DMS 273 treated with DMSO at 0.1 percent for 48 hours (cell line): ENCODE data around the gene MIGA2.

Experiments used
- DNase-seq: peaks from one replicate; lab custom pipeline; 2025; lab: John Stamatoyannopoulos, UW

The MIGA2 gene

DNA sequence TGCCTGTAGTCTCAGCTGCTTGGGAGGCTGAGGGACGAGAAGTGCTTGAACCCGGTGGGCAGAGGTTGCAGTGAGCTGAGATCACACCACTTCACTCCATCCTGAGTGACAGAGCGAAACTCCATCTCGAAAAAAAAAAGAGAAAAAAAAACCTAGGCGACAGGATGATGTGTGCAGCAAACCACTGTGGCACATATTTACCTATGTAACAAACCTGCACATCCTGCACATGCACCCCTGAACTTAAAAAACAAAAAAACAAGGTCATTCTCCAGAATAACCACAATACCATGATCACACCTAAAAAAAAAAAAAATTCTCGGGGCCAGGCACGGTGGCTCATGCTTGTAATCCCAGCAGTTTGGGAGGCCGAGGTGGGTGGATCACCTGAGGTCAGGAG lies 37.0 kb downstream of the MIGA2 start:
- no peak for DNase-seq

DNA sequence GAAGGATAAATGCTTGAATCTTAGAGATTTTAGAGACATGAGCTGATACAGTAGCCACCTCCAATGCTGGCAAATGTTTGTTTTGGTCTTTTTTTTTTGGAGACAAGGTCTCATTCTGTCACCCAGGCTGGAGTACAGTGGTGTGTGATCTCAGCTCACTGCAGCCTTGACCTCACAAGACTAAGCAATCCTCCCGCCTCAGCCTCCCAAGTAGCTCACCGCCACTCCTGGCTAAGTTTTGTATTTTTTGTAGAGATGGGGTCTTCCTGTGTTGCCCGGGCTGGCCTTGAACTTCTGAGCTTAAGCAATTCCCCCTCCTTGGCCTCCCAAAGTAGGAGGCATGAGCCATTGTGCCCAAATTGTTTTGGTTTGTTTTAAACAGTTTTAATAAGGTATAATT lies 37.7 kb downstream of the MIGA2 start:
- DNase-seq = no peak

DNA sequence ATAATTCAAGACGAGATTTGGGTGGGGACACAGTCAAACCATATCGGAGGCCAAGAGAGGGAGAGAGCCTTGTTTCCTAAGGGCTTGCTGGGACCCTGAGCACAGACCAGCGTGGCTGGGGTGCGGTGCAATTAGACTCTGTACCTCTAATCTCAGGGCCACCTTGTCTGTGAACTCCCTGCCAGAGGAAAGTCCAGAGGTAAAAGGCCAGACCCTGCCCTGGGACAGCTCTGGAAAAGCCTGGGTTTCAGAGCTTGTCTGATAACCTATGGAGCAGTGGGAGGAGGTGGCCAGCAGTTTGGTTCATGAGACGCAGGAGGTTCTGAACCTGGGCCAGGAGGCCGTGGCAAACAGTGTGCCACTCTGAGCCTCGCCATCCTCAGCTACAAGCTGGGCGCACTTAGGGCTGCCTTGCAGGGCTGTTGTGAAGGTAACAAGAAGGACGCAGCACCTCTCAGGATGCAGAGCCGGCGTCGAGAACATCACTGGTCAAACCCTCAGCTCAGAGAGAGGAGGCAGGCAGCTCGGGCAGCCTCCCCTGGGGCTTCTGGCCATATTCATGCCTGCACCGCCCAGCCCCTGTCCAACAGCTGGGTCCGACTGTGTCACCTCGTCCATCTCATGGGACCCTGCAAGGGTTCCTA lies 39.7 kb downstream of the MIGA2 start:
- no peak for DNase-seq

DNA sequence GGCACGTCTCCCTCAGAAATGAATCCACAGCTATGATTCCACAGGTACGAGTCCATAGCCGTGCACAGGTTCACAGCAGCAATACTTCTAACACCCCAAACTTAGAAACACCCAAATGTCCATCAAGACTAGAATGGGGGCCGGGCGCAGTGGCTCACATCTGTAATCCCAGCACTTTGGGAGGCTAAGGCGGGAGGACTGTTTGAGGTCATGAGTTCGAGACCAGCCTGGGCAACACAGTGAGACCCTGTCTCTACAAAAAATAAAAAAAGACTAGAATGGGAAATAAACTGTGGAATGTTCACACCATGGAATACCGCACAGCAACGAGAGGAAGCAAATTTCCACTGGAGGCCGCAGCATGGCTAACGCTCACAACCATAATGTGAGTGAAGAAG lies 40.2 kb downstream of the MIGA2 start:
- DNase-seq = no peak

DNA sequence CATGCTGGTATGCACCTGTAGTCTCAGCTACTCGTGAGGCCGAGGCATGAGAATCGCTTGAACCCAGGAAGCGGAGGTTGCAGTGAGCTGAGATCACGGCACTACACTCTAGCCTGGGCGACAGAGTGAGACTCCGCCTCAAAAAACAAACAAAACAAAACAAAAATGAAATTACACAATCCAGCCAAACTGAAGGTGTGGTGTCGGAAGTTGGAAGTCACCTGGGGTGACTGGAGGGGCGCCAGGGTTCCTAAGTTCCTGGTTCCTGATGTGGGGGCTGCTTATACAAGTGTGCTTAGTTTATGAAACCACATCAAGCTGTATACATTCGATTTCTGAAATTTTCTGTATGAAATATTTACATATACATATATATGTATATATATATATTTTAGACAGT lies 40.8 kb downstream of the MIGA2 start:
- no peak for DNase-seq

DNA sequence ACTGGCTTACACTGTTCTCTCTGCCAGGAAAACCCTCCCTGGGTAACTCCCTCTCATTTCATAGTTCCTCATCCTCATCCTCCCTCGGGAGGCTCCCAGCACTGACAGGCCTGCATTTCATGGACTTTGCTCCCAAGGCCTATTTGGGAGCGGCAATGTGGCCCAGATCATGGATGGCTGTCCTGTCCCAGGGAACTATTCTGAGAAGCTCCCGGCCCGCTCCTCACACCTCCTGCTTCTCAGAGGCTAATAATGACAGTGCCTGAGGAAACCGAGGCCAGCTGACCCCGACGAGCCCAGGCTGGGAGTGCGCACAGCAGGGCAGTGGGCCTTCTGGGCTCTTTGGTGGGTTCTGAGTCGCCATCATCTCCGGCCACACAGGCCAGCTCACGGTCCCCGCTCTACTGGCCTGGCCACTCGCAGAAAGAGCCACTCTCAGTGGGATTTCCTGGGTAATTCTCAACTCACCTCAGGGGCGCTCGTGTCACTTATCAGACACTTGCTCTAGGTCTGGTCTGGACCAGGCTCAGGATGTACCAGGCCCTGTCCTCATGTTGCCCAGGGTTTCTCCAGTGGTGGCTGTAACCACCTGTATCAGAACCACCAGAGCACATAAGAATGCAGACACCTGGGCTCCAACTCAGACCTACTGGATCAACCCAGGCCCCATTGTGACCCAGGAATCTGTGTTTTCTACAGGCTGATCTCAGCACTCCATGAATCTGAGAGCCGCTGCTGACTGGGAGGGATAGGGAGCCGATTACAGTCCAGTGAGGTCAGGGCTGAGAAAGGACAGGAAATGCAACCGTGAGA lies 42.5 kb downstream of the MIGA2 start:
- no peak for DNase-seq

DNA sequence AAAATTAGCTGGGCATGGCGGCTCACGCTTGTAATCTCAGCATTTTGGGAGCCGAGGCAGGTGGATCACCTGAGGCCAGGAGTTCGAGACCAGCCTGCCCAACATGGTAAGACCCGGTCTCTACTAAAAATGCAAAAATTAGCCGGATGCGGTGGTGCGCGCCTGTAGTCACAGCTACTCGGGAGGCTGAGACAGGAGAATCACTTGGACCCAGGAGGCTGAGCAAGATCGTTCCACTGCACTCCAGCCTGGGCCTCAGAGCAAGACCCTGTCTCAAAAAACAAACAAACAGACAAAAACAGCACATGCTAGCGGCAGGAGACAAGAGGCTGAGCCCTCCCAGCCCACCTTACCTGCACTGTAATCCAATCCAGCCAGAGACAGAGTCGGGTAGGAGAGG lies 43.4 kb downstream of the MIGA2 start:
- no peak for DNase-seq

DNA sequence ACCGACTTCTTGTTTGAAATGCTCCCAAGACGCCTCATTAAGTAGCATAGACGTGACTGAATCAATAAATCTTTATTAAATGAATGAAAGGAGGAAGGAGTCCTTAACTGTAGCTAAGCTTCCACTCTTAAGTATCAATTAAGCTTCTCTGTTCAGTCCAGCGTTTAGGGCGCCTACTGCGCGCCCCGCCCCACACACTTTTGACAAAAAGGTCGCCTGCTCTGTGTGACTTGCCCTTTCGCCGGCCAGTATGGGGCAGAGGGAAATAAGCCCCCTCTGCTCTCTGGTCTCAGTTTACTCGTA lies 43.8 kb downstream of the MIGA2 start:
- no peak for DNase-seq

DNA sequence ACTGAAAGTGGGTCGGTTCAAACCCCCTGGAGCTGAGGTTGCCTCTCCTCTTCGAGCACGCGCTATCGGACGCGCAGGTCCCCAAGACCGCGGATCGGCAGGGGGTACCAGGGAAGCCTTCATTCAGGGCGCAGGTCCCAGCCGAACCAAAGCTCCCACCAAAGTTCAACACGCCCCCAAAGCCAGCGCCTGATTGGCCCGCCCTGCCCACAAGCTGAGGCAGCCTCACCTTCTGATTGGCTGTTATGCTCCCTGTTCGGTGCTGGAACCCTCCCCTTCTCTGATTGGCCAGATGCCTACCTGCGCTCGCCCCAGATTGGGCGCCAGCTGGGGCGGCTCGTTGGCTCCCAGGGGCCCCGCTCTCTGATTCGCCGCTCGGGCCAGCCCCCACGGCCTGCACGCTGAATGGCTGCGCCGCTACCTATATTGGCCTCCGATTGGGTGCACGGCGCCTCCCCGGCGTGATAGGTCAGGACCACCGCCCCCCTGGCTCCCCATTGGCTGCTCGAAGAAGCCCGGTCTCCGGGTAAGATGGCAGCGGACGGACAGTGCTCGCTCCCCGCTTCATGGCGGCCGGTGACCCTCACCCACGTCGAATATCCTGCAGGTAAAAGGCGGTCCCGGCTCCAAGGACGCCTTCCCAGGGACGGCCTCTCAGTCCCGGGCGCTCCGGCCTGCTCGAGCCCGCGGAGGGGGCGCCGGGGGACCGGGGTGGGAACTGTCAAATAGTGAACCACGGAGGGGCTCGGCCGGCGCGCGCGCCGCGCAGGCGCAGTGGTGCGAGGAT lies 44.4 kb downstream of the MIGA2 start, which contains the start of gene DOLPP1:
TSS of gene DOLPP1 (plus strand) at position 511 of the 787 bp plus-strand sequence. CDS start at position 532, 21 bp downstream.
- DNase-seq = peak; percentile 95

DNA sequence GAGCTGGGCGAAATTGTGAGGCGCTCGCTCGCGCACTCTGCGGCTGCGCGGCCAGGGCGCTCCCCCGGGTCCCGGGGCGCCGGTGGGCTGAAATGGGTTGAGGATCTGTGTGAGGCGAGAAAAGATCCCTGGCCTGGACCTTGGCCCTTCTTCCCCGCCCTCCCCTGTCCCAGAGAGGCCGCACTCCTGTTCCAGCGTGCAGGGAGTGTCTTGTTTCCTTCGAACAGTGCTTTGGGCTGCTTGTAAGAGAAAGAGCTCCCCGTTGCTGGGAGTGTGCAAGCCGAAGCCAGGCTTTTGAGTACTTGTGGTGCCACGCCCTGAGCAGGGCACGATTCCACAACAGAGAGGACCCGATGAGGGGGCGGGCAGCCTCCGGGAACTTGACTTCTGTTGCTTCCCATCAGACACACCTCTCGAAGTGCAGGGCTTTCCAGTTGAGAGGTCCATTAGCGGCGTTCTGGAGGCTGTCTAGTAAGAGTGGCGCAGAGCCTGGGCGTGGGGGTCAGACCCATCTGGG lies 45.0 kb downstream of the MIGA2 start:
- no peak for DNase-seq

DNA sequence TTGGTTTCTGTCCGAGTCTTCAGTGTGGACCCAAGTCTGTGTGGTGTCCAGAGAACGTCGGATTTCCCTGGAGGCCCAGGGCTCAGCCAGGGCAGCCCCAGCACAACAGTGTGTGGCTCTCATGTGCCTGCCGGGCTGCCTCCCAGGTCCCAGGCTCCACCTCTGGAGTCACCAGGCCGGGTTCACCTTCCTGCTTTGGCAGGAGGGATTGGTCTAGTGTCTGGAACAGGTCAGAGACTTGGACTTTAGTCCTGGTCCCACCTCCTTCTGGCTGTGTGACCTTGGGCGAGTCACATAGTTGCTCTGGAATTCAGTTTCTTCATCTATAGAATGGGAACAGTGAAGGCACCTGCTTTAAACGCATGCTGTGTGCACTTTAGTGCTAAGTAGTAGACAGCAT lies 47.7 kb downstream of the MIGA2 start:
- no peak for DNase-seq

DNA sequence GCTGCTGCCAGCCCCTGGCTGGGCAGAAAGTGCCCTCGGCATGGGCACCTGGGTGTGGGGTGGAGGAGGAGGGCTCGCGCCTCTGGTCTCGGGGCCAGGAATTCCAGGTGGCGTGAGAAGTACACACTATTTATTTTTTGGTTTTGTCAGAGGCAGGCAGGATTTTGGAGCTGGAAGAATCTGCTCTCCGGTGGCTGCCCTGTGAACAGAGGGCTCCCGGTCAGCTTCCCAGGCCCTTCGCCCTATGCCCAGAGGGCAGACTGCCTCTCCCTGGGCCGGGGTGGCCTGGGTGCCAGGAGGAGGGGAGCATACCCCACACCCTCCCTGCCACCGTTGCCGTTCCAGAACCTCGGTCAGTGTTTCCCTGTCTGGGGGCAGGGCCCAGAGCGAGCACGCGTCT lies 52.8 kb downstream of the MIGA2 start:
- no peak for DNase-seq

DNA sequence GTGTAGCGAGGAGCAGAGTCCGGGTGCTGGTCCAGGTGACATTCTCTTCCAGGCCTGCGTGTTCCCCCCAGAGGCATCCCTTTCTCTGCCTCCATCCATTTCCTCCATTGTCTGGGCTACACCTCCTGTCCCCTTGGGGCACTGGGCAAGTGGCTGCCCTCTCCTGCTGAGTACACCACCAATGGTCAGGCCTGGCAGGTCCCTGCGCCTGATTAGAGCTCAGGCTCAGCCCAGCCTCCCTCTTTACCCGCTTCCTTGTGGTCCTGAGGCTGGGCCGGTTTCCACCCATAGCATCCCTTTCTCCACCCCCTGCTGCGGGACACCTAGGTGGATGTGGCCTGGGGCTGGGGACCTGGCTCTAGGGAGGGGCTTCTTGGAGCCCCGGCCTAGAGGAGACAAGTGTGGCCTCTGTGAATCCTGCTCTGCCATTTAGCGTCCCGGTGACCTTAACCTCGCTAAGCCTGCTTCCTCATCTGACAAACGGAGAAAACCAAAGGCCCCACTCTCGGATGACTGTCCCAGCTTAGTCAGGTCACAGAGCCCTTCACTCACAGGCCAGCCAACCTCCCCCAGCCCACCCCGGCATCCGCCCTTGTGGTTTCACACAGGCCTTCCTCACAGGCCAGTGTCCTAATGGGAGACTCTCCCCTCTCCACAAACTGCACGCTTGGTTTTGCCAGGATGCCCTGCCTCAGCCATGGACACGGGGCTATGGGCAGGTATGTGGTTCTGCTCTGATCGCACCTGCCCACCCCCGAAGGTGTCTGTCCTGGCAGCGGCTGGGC lies 57.4 kb downstream of the MIGA2 start:
- no peak for DNase-seq

DNA sequence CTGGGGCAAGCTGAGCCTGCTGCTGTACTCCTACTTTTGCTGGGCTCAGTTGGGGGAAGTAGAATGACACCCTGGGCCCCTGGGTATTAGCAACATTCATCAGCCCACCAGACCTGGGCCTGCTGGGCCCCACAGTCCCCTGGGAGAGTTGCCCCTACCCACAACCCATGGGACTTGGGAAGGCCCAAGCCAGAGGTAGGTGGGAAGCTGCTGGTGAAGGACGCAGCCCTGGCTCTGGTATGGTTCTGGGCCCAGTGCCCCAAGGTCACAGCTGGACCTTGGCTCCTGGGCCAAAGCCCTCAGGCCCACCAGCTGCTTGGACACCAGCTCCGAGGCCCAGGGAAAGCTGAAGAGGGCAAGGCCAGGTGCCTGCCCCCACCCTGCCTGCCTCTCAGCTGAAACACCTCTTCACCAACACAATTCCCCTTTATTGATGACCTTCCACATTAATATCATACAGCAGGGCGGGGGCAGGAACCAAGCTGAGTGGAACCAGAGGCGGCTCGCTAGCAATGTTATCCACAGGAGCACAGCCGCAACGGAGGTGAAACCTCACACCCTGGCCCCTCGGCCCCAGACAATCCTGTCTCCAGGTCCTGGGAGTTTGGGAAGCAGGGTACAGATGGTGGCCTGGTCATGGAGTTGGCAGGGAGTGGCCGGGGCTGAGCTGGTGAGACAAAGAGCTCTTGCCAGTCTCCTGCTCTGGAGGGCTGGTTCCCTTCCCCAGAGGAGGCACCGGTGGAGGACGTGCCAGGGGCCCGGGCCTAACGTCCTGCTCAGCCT lies 58.2 kb downstream of the MIGA2 start:
- no peak for DNase-seq

DNA sequence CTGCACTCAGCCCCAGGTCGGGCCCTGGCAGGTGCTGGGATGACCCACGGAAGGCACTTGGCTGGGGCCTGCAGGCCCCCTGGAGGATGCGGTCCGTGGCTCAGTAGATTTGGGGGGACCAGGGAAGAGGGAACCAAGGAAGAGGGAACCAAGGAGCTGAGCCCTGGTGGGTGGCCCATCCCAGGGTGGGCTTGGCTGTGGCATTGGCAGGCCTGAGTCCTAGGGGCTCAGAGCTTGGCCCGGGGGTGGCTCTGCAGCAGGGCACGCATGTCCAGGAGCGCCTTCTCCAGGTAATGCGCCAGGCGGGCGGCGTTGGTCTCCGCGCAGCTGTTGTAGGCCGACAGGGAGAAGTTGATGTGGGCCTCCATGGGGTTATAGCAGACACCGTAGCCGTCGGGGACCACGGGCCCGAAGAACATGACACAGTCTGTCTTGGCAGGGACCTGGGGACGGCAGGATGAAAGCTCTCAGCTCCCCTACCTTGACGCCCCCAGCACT lies 58.8 kb downstream of the MIGA2 start:
- DNase-seq = no peak

DNA sequence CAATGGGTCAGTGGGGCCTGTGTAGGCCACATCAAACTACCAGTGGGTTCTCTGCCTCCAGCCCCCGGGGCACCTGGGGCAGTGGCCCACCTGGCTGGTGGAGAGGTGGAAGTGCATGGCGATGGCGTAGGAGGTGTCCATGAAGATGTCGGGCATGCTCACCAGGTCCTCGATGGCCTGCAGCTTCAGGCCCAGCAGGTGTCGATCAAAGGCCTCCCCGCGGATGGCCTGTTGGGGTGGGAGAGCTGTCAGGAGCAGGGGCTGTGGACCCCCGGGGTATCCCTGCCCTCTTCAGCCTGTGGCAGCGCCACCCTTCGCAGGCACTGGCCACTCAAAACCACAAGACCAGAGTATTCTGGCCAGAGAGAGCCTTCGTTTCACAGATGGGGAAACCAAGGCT lies 59.5 kb downstream of the MIGA2 start:
- no peak for DNase-seq

DNA sequence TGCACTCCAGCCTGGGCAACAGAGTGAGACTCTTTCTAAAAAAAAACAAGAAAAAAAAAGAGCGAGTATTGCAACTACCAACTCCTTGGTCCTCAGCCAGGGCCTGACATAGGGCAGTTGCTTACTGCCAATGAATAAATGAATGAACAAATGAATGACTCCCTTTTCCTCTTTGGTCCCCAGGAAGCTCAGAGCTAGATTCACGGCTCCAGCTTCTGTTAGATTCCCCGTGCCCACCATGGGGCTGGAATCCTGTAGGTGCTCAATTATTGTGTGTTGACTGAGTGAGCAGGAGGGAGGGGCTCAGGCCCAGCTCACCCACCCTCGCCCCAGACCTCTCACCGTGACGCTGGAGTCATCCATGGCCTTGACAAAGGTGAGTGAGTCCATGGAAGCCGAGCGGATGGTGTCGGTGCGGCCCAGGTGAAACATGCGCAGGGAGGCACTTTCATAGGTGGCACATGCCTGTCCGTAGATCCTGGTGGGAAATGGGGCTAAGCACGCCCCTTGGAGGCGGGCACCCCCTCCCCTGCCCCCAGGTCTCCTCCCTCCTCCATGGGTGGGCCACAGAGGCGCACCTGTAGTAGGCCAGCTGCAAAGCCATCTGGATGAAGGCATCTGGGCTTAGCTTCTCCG lies 61.4 kb downstream of the MIGA2 start:
- DNase-seq = no peak

DNA sequence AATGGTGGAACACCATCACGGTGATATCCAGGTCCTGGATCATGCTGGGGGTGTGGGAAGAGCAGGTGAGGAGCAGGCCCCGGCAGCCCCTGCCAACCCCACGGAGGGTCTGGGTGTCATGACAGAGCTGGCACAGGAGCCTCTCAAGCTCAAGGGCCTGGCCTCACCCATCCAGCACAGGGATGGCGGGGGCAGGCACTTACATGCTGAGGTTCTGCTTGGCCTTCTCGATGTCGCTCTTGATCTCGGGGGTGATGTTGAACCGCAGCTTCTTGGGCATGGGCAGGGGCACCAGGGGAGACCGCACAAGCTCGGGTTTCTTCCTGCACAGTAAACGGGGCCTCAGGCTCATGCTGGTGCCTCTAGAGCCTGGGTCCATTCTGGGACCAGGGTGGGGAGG lies 61.9 kb downstream of the MIGA2 start:
- no peak for DNase-seq

DNA sequence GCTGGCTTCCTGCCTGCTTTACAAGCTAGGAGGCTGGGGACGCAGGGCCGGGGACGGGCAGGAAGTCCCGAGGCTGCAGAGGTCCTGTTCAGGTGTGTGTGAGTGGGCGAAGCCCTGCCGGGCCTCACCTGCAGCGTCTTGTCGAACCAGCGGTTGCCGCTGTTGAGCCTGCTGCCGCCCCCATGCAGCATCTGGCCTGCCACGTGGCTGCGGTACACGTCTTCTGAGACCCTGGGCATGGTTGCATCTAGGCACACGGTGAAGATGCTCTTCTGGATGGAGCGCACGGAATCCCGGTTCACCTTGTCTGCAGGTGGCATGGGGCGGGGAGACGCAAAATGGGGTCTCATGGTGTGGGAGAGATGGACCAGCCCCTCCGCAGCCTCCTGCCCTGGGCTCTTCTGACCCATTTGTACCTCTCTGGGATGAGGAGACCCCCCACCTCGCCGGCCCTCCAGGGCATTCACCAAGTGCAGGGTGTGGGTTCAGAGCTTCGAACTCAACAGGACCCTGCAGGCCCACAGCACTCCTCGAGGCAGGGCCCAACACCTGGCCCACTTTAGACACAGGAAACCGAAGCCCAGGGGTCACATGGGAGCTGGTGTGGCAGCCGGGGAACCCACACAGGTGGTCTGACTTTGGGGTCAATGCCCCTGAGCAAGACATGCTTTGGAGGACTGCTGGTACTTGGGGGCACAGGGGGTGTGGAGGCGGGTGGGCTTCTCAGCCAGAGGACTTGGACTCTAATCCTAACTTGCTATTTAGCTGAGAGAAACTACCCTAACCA lies 64.2 kb downstream of the MIGA2 start:
- DNase-seq = no peak

DNA sequence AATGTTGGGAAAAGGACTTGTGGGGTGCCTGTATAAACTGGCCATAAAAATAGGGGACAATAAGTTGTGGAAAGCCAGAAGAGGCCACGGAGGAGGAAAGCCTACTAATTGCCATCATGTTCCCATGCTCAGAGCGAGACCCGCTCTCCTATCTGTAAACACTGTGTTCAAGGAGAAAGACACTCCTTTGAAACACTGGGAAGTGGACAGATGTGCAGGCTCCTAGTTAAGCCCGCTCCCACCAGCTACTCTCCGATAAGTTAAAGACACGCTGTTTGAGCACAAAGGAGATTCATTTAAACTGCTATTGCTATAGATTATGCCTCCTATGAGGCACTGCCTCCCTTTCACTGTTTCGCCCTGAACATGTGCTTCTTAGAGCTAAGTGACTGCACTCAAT lies 64.9 kb downstream of the MIGA2 start:
- DNase-seq = no peak
